ENCODE results near the gene ARHGAP26. TPM values are rescaled to one million over a fixed set of nuclear protein-coding genes. Genes with fewer than 3 reads are reported as not detected.
"Not testable (repeated sequence)": the region's sequence is repeated elsewhere in the genome, so short reads cannot be mapped to it uniquely, and the experiment has no call there.

ARHGAP26 gene
- total and polyA plus RNA-seq, 7 experiments from 2014 or later: 10.5 to 123 (median 22.7) TPM

DNA sequence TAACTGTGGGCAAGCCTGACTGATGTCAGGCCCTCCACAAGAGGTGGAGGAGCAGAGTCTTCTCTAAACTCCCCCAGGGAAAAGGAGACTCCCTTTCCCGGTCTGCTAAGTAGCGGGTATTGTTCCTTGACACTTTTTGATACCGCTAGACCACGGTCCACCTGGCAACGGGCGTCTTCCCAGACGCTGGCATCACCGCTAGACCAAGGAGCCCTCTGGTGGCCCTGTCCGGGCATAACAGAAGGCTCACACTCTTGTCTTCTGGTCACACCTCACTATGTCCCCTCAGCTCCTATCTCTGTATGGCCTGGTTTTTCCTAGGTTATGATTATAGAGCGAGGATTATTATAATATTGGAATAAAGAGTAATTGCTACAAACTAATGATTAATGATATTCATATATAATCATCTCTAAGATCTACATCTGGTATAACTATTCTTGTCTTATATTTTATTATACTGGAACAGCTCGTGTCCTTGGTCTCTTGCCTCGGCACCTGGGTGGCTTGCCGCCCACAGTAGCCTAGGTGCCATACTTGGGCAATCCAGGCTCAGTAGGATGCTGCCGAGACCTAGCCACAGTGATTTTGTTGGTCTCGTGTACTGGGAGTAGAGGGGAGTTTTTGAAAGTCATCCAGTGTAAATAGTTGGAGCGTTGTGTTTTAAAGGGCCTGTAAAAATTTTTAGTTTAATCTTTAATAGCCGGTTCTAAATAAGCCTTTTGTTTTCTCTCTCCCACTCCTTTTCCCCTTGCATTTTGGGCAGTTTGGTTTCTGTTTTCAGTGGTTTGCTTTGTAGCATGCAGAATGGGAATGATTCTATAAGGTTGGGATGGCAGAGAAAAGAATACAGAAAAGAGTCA is 195.3 kb downstream of the ARHGAP26 start:
- CTCF ChIA-PET; ATAC-seq; intact Hi-C loops (cut with micrococcal nuclease); H3K9me3 ChIP-seq (ENCODE audit: control insufficient read depth in 2 of 3, low read length in 3 of 3); H3K27me3 ChIP-seq (ENCODE audit: control insufficient read depth in 2 of 2, insufficient read depth in 2 of 2, low read length in 2 of 2); H3K27ac ChIP-seq (ENCODE audit: low read depth, low read length); H3K4me3 Mint-ChIP-seq; H3K27me3 Mint-ChIP-seq; H3K27ac Mint-ChIP-seq; H3K4me3 ChIP-seq (ENCODE audit: low read length); DNase-seq; POLR2A ChIA-PET; H3K9me3 Mint-ChIP-seq; H3K36me3 ChIP-seq (ENCODE audit: control insufficient read depth in 2 of 3, insufficient read depth in 3 of 3, low read length in 3 of 3): not testable (repeated sequence)
- peaks cover 0 to 15% of the 10 kb centered on the region in 2 donors for H3K4me1 ChIP-seq (ENCODE audit: control insufficient read depth in 2 of 2, insufficient read depth in 2 of 2, low read length in 2 of 2)
- peaks cover 0 to 70% (median 33%) of the 10 kb centered on the region in 5 donors for H3K36me3 Mint-ChIP-seq
- peaks cover 0 to 24% (median 12%) of the 10 kb centered on the region in 7 donors for H3K4me1 Mint-ChIP-seq

- H3K4me1 ChIP-seq (ENCODE audit: control insufficient read depth in 2 of 2, insufficient read depth in 2 of 2, low read length in 2 of 2): peaks cover 0 to 21% of the 10 kb centered on the region in 2 donors
- Mint-ChIP-seq H3K9me3 (peaks cover 0 to 8% (median 0%) of the 10 kb centered on the region in 11 donors), H3K36me3 (peaks cover 0 to 67% (median 28%) of the 10 kb centered on the region in 5 donors), H3K4me3 (no peak overlapping the region), H3K27me3 (no peaks in the 10 kb centered on the region), H3K27ac (no peak overlapping the region), H3K4me1 (peaks cover 2 to 28% (median 15%) of the 10 kb centered on the region in 7 donors)
- ChIA-PET POLR2A (no interaction called here), CTCF (no interaction called here)
- H3K9me3 ChIP-seq (ENCODE audit: control insufficient read depth in 2 of 3, low read length in 3 of 3): no peaks in the 10 kb centered on the region
- no peak overlapping the region for H3K4me3 ChIP-seq (ENCODE audit: low read length)
- no peaks in the 10 kb centered on the region for H3K36me3 ChIP-seq (ENCODE audit: control insufficient read depth in 2 of 3, insufficient read depth in 3 of 3, low read length in 3 of 3)
- H3K27me3 ChIP-seq (ENCODE audit: control insufficient read depth in 2 of 2, insufficient read depth in 2 of 2, low read length in 2 of 2): no peaks in the 10 kb centered on the region
- no peak overlapping the region for H3K27ac ChIP-seq (ENCODE audit: low read depth, low read length)
- no peak for ATAC-seq
- no peak for DNase-seq
- intact Hi-C loops (cut with micrococcal nuclease): no loop called here
Observed at GRCh38 chr5:142966121-142966420, 195.9 kb downstream of the ARHGAP26 start.

GRCh38 chr5:142969186-142969585 is 199.0 kb downstream of the ARHGAP26 start:
- H3K4me3 Mint-ChIP-seq: no peak overlapping the region
- H3K9me3 Mint-ChIP-seq: peaks cover 0 to 6% (median 0%) of the 10 kb centered on the region in 11 donors
- peaks cover 0 to 36% (median 15%) of the 10 kb centered on the region in 5 donors for H3K36me3 Mint-ChIP-seq
- intact Hi-C loops (cut with micrococcal nuclease): no loop called here
- H3K27me3 Mint-ChIP-seq: no peaks in the 10 kb centered on the region
- POLR2A ChIA-PET: no interaction called here
- H3K27me3 ChIP-seq (ENCODE audit: control insufficient read depth in 2 of 2, insufficient read depth in 2 of 2, low read length in 2 of 2): no peaks in the 10 kb centered on the region
- no peaks in the 10 kb centered on the region for H3K9me3 ChIP-seq (ENCODE audit: control insufficient read depth in 2 of 3, low read length in 3 of 3)
- peaks cover 12 to 46% (median 25%) of the 10 kb centered on the region in 7 donors for H3K4me1 Mint-ChIP-seq
- ATAC-seq: no peak
- no peak overlapping the region for H3K4me3 ChIP-seq (ENCODE audit: low read length)
- H3K27ac ChIP-seq (ENCODE audit: low read depth, low read length): no peak overlapping the region
- DNase-seq: no peak
- H3K4me1 ChIP-seq (ENCODE audit: control insufficient read depth in 2 of 2, insufficient read depth in 2 of 2, low read length in 2 of 2): peaks cover 0 to 51% of the 10 kb centered on the region in 2 donors
- CTCF ChIA-PET: no interaction called here
- peak overlapping the region in 2 of 9 donors; percentile 6 to 7 for H3K27ac Mint-ChIP-seq
- H3K36me3 ChIP-seq (ENCODE audit: control insufficient read depth in 2 of 3, insufficient read depth in 3 of 3, low read length in 3 of 3): no peaks in the 10 kb centered on the region

DNA sequence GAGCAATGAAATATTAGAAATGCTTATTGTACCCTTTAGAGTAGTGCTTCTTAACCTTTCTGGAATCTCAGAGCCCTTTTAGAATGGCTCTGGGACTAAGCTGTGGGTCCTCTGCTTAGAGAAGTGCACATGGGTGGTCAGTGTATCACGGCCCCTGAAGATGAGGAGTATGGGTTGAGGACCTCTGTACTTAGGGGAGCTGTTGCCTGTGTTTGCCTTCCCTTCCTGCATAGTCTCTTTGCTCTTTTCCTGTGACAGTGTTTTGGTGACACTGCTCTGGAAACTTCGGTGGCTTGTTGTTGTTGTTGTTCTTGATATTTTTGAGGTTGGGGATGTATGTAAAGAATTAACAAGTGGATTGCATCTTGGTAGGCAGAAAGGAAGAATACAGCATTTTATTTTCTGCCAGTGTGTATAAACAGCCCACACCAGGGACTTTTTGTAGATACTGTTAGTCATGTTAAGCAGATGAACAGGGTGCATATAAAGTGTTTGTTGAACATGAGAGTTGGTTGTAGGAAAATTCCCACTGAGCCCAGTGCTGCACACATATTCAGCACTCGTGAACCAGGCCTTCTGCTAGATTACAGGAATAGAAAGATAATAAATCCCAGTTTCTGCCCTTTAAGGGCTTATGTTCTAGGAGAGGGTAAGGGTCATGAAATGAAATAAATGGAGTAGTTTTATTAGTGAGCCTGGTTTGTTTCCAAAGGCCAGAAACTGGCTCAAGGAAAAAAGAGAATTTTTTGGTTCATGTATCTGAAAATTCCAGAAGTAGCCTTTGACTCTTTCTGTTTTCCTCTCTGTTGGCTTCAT is 199.7 kb downstream of the ARHGAP26 start:
- DNase-seq: no peak
- intact Hi-C loops (cut with micrococcal nuclease): no loop called here
- Mint-ChIP-seq H3K4me1 (peaks cover 5 to 47% (median 20%) of the 10 kb centered on the region in 7 donors), H3K27me3 (no peaks in the 10 kb centered on the region), H3K36me3 (peaks cover 0 to 33% (median 18%) of the 10 kb centered on the region in 5 donors), H3K27ac (peak overlapping the region in 2 of 9 donors; percentile 7 to 51), H3K4me3 (no peak overlapping the region), H3K9me3 (peaks cover 0 to 8% (median 0%) of the 10 kb centered on the region in 11 donors)
- ChIA-PET CTCF (no interaction called here), POLR2A (no interaction called here)
- no peak for ATAC-seq
- Histone ChIP-seq H3K9me3 (ENCODE audit: control insufficient read depth in 2 of 3, low read length in 3 of 3) (no peaks in the 10 kb centered on the region), H3K27me3 (ENCODE audit: control insufficient read depth in 2 of 2, insufficient read depth in 2 of 2, low read length in 2 of 2) (no peaks in the 10 kb centered on the region), H3K4me1 (ENCODE audit: control insufficient read depth in 2 of 2, insufficient read depth in 2 of 2, low read length in 2 of 2) (peaks cover 0 to 58% of the 10 kb centered on the region in 2 donors), H3K4me3 (ENCODE audit: low read length) (no peak overlapping the region), H3K27ac (ENCODE audit: low read depth, low read length) (no peak overlapping the region), H3K36me3 (ENCODE audit: control insufficient read depth in 2 of 3, insufficient read depth in 3 of 3, low read length in 3 of 3) (no peaks in the 10 kb centered on the region)

GRCh38 chr5:142970440-142971030 is 200.4 kb downstream of the ARHGAP26 start:
- H3K27ac ChIP-seq (ENCODE audit: low read depth, low read length): no peak overlapping the region
- peak overlapping the region in 1 of 10 donors; percentile 17 for H3K4me3 Mint-ChIP-seq
- no peaks in the 10 kb centered on the region for H3K36me3 ChIP-seq (ENCODE audit: control insufficient read depth in 2 of 3, insufficient read depth in 3 of 3, low read length in 3 of 3)
- DNase-seq (no peak), ATAC-seq (no peak)
- H3K9me3 ChIP-seq (ENCODE audit: control insufficient read depth in 2 of 3, low read length in 3 of 3): no peaks in the 10 kb centered on the region
- peaks cover 4 to 45% (median 18%) of the 10 kb centered on the region in 7 donors for H3K4me1 Mint-ChIP-seq
- no peak overlapping the region for H3K4me3 ChIP-seq (ENCODE audit: low read length)
- ChIA-PET POLR2A (no interaction called here), CTCF (no interaction called here)
- intact Hi-C loops (cut with micrococcal nuclease): no loop called here
- H3K9me3 Mint-ChIP-seq: peaks cover 0 to 8% (median 0%) of the 10 kb centered on the region in 11 donors
- no peaks in the 10 kb centered on the region for H3K27me3 ChIP-seq (ENCODE audit: control insufficient read depth in 2 of 2, insufficient read depth in 2 of 2, low read length in 2 of 2)
- peaks cover 0 to 34% (median 18%) of the 10 kb centered on the region in 5 donors for H3K36me3 Mint-ChIP-seq
- H3K27me3 Mint-ChIP-seq: no peaks in the 10 kb centered on the region
- H3K4me1 ChIP-seq (ENCODE audit: control insufficient read depth in 2 of 2, insufficient read depth in 2 of 2, low read length in 2 of 2): peaks cover 0 to 64% of the 10 kb centered on the region in 2 donors
- H3K27ac Mint-ChIP-seq: peak overlapping the region in 1 of 9 donors; percentile 51

GRCh38 chr5:142971303-142972013 is 201.3 kb downstream of the ARHGAP26 start:
- Histone ChIP-seq H3K4me3 (ENCODE audit: low read length) (no peak overlapping the region), H3K4me1 (ENCODE audit: control insufficient read depth in 2 of 2, insufficient read depth in 2 of 2, low read length in 2 of 2) (peaks cover 0 to 73% of the 10 kb centered on the region in 2 donors), H3K9me3 (ENCODE audit: control insufficient read depth in 2 of 3, low read length in 3 of 3) (no peaks in the 10 kb centered on the region), H3K36me3 (ENCODE audit: control insufficient read depth in 2 of 3, insufficient read depth in 3 of 3, low read length in 3 of 3) (no peaks in the 10 kb centered on the region), H3K27me3 (ENCODE audit: control insufficient read depth in 2 of 2, insufficient read depth in 2 of 2, low read length in 2 of 2) (no peaks in the 10 kb centered on the region), H3K27ac (ENCODE audit: low read depth, low read length) (no peak overlapping the region)
- ChIA-PET CTCF (interaction anchor here (0.6 kb wide), 1 partner anchor 373 kb away, joined by 5 read pairs; no protein-coding TSS in a partner anchor), POLR2A (no interaction called here)
- Mint-ChIP-seq H3K27me3 (no peaks in the 10 kb centered on the region), H3K4me3 (no peak overlapping the region), H3K4me1 (peaks cover 7 to 53% (median 18%) of the 10 kb centered on the region in 7 donors), H3K36me3 (peaks cover 0 to 34% (median 18%) of the 10 kb centered on the region in 5 donors), H3K27ac (peak overlapping the region in 1 of 9 donors; percentile 20), H3K9me3 (peaks cover 0 to 8% (median 0%) of the 10 kb centered on the region in 11 donors)
- ATAC-seq: peak; percentile 46
- DNase-seq: no peak
- intact Hi-C loops (cut with micrococcal nuclease): no loop called here

All from naive thymus-derived CD4-positive, alpha-beta T cell (primary cell).